H1 (cell line): ENCODE results near the gene NFIC. TPM values are rescaled to one million over a fixed set of nuclear protein-coding genes. Genes with fewer than 3 reads are reported as not detected.

Experiments
- BRCA1 ChIP-seq: IDR thresholded peaks from 2 replicates; pipeline ENCODE4 v1.6.1; 2012; ENCODE audit warnings: low read depth, low read length, improper control_type of control experiment
- CBX5 ChIP-seq: fragments of 300-800, 300-1000 bp; sonication (generic); IDR thresholded peaks from 2 replicates; pipeline ENCODE4 v1.7.1; 2016; ENCODE audit warnings: antibody characterized with exemption, low read length, low read depth
- GABPA ChIP-seq: IDR thresholded peaks from 2 replicates; pipeline ENCODE4 v1.6.1; 2011; ENCODE audit warnings: mild to moderate bottlenecking, low read length, moderate library complexity, borderline replicate concordance; ENCODE audit not compliant: insufficient read depth
- JUN ChIP-seq: IDR thresholded peaks from 2 replicates; pipeline ENCODE4 v1.6.1; 2011; ENCODE audit warnings: low read depth, mild to moderate bottlenecking, improper control_type of control experiment, low read length
- KDM5A ChIP-seq: fragments of 200-600 bp; IDR thresholded peaks from 2 replicates; pipeline ENCODE4 v1.7.1; 2012; ENCODE audit warnings: mild to moderate bottlenecking, low read length, inconsistent platforms, mixed read lengths
- POLR2A ChIP-seq, 2 experiments: IDR thresholded peaks; 1 replicate in 1 of 2; 2 replicates in 1 of 2; pipeline ENCODE4 v1.6.1; 2011; ENCODE audit warnings: low read depth in 2 of 2, low read length in 2 of 2, mild to moderate bottlenecking in 2 of 2; ENCODE audit errors: control extremely low read depth in 1 of 2
- RAD21 ChIP-seq, 2 experiments: IDR thresholded peaks in 1 of 2; conservative IDR thresholded peaks in 1 of 2; 2 replicates each; pipeline ENCODE4 v1.6.1; 2011; ENCODE audit warnings: low read depth in 2 of 2, low read length in 2 of 2, improper control_type of control experiment in 1 of 2, inconsistent platforms in 1 of 2, mild to moderate bottlenecking in 1 of 2, moderate library complexity in 1 of 2
- polyA plus RNA-seq, 7 experiments: library from polyadenylated mRNA; depleted of rRNA in 3 of 7; stranded (reverse) in 5 of 7; unstranded in 2 of 7; fragments of >200 nt in 5 of 7; fragments of 200-250 nt in 2 of 7; gene quantifications; 1 replicate in 5 of 7; 2 replicates in 1 of 7; 4 replicates in 1 of 7; pipeline versions ENCODE4 v1.2.1 to v1.2.3, GENCODE V29; 2011 to 2013; ENCODE audit warnings: missing spikeins in 2 of 7, mixed read lengths in 2 of 7
- total RNA-seq: library from RNA; stranded (reverse); fragmentation: NEBNext Ultra II Directional; extraction: Animal tissue kit (Norgen Biotek cat#: 25700); gene quantifications from 2 replicates; pipeline ENCODE4 v1.2.1, GENCODE V29; 2021
- TF ChIP-seq, protein P1 (sequence below): fragments of 300-600 bp; sonication (generic); IDR thresholded peaks from 2 replicates; pipeline ENCODE4 v1.7.1; 2012; ENCODE audit warnings: low read length, moderate library complexity, mild to moderate bottlenecking, inconsistent platforms; ENCODE audit not compliant: insufficient replicate concordance

Gene NFIC
- total and polyA plus RNA-seq, 2 of the 8 experiments (the other 6 are each of a cell fraction or from before 2014, with no cell fraction given), result 0.56 to 3.2 TPM

DNA sequence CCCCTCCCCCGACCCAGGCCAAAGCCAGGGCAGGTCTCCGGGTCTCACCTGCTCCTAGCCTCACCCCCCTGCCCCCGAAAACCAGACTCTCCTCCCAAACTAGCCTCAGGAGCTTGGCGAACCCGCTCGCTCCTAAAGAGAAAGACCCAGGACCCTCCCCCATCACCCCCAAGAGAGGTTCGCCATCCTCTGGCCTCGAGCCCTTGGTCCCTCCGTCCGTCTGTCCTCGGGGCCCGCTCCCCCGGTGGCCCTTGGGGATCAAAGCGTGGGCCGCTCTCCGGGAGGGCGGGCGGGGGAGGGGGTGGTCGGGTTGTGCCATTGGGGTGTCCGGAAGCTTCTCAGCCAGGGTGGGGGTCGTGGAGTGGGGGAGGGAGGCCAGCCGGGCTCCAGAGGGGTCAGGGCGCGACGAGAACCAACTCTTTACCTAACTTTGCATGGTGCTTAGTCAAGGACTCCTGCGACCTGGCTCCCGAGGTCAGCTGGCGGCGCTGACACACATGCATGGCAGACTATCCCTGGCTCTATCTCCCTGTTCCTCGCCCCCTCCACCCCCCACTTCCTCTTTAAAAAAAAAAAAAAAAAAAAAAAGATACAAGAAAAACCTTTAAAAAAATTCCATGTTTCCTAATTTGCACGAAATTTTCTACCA is 98.3 kb downstream of the NFIC start (continued):
- TF ChIP-seq BRCA1, result no peak
- TF ChIP-seq CBX5, result no peak
- no peak for TF ChIP-seq JUN
- TF ChIP-seq, protein P1, sequence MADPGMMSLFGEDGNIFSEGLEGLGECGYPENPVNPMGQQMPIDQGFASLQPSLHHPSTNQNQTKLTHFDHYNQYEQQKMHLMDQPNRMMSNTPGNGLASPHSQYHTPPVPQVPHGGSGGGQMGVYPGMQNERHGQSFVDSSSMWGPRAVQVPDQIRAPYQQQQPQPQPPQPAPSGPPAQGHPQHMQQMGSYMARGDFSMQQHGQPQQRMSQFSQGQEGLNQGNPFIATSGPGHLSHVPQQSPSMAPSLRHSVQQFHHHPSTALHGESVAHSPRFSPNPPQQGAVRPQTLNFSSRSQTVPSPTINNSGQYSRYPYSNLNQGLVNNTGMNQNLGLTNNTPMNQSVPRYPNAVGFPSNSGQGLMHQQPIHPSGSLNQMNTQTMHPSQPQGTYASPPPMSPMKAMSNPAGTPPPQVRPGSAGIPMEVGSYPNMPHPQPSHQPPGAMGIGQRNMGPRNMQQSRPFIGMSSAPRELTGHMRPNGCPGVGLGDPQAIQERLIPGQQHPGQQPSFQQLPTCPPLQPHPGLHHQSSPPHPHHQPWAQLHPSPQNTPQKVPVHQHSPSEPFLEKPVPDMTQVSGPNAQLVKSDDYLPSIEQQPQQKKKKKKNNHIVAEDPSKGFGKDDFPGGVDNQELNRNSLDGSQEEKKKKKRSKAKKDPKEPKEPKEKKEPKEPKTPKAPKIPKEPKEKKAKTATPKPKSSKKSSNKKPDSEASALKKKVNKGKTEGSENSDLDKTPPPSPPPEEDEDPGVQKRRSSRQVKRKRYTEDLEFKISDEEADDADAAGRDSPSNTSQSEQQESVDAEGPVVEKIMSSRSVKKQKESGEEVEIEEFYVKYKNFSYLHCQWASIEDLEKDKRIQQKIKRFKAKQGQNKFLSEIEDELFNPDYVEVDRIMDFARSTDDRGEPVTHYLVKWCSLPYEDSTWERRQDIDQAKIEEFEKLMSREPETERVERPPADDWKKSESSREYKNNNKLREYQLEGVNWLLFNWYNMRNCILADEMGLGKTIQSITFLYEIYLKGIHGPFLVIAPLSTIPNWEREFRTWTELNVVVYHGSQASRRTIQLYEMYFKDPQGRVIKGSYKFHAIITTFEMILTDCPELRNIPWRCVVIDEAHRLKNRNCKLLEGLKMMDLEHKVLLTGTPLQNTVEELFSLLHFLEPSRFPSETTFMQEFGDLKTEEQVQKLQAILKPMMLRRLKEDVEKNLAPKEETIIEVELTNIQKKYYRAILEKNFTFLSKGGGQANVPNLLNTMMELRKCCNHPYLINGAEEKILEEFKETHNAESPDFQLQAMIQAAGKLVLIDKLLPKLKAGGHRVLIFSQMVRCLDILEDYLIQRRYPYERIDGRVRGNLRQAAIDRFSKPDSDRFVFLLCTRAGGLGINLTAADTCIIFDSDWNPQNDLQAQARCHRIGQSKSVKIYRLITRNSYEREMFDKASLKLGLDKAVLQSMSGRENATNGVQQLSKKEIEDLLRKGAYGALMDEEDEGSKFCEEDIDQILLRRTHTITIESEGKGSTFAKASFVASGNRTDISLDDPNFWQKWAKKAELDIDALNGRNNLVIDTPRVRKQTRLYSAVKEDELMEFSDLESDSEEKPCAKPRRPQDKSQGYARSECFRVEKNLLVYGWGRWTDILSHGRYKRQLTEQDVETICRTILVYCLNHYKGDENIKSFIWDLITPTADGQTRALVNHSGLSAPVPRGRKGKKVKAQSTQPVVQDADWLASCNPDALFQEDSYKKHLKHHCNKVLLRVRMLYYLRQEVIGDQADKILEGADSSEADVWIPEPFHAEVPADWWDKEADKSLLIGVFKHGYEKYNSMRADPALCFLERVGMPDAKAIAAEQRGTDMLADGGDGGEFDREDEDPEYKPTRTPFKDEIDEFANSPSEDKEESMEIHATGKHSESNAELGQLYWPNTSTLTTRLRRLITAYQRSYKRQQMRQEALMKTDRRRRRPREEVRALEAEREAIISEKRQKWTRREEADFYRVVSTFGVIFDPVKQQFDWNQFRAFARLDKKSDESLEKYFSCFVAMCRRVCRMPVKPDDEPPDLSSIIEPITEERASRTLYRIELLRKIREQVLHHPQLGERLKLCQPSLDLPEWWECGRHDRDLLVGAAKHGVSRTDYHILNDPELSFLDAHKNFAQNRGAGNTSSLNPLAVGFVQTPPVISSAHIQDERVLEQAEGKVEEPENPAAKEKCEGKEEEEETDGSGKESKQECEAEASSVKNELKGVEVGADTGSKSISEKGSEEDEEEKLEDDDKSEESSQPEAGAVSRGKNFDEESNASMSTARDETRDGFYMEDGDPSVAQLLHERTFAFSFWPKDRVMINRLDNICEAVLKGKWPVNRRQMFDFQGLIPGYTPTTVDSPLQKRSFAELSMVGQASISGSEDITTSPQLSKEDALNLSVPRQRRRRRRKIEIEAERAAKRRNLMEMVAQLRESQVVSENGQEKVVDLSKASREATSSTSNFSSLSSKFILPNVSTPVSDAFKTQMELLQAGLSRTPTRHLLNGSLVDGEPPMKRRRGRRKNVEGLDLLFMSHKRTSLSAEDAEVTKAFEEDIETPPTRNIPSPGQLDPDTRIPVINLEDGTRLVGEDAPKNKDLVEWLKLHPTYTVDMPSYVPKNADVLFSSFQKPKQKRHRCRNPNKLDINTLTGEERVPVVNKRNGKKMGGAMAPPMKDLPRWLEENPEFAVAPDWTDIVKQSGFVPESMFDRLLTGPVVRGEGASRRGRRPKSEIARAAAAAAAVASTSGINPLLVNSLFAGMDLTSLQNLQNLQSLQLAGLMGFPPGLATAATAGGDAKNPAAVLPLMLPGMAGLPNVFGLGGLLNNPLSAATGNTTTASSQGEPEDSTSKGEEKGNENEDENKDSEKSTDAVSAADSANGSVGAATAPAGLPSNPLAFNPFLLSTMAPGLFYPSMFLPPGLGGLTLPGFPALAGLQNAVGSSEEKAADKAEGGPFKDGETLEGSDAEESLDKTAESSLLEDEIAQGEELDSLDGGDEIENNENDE, result no peak
- no peak for TF ChIP-seq GABPA
- TF ChIP-seq POLR2A (IDR thresholded peaks at IDR 0.05; ENCODE audit: control extremely low read depth in 1 of 2, low read depth in 2 of 2, low read length in 2 of 2), result no peak
- no peak for TF ChIP-seq KDM5A
- no peak for TF ChIP-seq RAD21 (IDR thresholded peaks at IDR 0.05 in 1 of 2, conservative IDR thresholded peaks at IDR 0.05 in 1 of 2; ENCODE audit: low read depth in 2 of 2, low read length in 2 of 2)
